GM23338 (cell line): ENCODE measurements around the gene NPHS2. TPM values are rescaled to one million over a fixed set of nuclear protein-coding genes. Genes with fewer than 3 reads are reported as not detected.

ENCODE experiments used
- ATAC-seq: fragments of 200-7000 bp; cut with Tn5 transposase; 3 replicates; pipeline ENCODE4 v1.9.1; 2020
- DNase-seq: peaks from one replicate; pipeline ENCODE4 v3.0.0-alpha.2; 2015; ENCODE audit warnings: low spot score
- H2AFZ ChIP-seq: fragments of 200-600 bp; sonication (generic); 2 replicates; pipeline ENCODE4 v1.8.0; 2016; ENCODE audit warnings: antibody characterized with exemption, mild to moderate bottlenecking, moderate library complexity
- H3F3A ChIP-seq: fragments of 200-600 bp; sonication (generic); replicated peaks from 2 replicates; pipeline ENCODE4 v1.8.0; 2017; ENCODE audit warnings: antibody characterized with exemption, mixed run types, low read depth
- H3K27ac ChIP-seq: fragments of 200-600 bp; sonication (generic); 2 replicates; pipeline ENCODE4 v1.6.1; 2016; ENCODE audit warnings: low read depth
- H3K27me3 ChIP-seq: fragments of 200-600 bp; sonication (generic); 2 replicates; pipeline ENCODE4 v1.8.0; 2016; ENCODE audit warnings: mild to moderate bottlenecking, mixed run types, moderate library complexity; ENCODE audit not compliant: insufficient read depth
- H3K36me3 ChIP-seq: fragments of 200-600 bp; sonication (generic); 2 replicates; pipeline ENCODE4 v1.8.0; 2016; ENCODE audit warnings: mild to moderate bottlenecking; ENCODE audit not compliant: insufficient read depth
- H3K4me1 ChIP-seq: fragments of 200-600 bp; sonication (generic); 2 replicates; pipeline ENCODE4 v1.8.0; 2016; ENCODE audit warnings: mild to moderate bottlenecking, moderate library complexity; ENCODE audit not compliant: insufficient read depth
- H3K4me2 ChIP-seq: fragments of 200-600 bp; sonication (generic); 2 replicates; pipeline ENCODE4 v1.7.1; 2017; ENCODE audit warnings: mixed run types
- H3K4me3 ChIP-seq: fragments of 200-600 bp; sonication (generic); 2 replicates; pipeline ENCODE4 v1.6.1; 2016; ENCODE audit warnings: mixed run types
- H3K79me2 ChIP-seq: fragments of 200-600 bp; sonication (generic); replicated peaks from 2 replicates; pipeline ENCODE4 v1.8.0; 2017; ENCODE audit warnings: mild to moderate bottlenecking; ENCODE audit not compliant: insufficient read depth
- H3K9me2 ChIP-seq: fragments of 200-600 bp; sonication (generic); 2 replicates; pipeline ENCODE4 v1.8.0; 2017; ENCODE audit not compliant: insufficient read depth
- H4K20me1 ChIP-seq: fragments of 200-600 bp; sonication (generic); replicated peaks from 2 replicates; pipeline ENCODE4 v1.8.0; 2017; ENCODE audit warnings: mild to moderate bottlenecking; ENCODE audit not compliant: insufficient read depth
- H3K27ac Mint-ChIP-seq: 2 replicates; pipeline ENCODE4 v1.8.0; 2020; ENCODE audit warnings: inconsistent platforms, mild to moderate bottlenecking, moderate library complexity, mixed read lengths
- H3K27me3 Mint-ChIP-seq: 3 replicates; pipeline ENCODE4 v1.8.0; 2022; ENCODE audit warnings: low read depth, mild to moderate bottlenecking, moderate library complexity, mixed read lengths, inconsistent platforms; ENCODE audit not compliant: insufficient read depth, poor library complexity
- H3K36me3 Mint-ChIP-seq: 3 replicates; pipeline ENCODE4 v1.8.0; 2021; ENCODE audit warnings: low read depth, mild to moderate bottlenecking, inconsistent platforms, moderate library complexity, mixed read lengths
- H3K4me1 Mint-ChIP-seq: 3 replicates; pipeline ENCODE4 v1.8.0; 2020; ENCODE audit warnings: mild to moderate bottlenecking, inconsistent platforms, mixed read lengths
- H3K4me3 Mint-ChIP-seq: 3 replicates; pipeline ENCODE4 v1.8.0; 2021; ENCODE audit warnings: moderate library complexity, mild to moderate bottlenecking, inconsistent platforms, mixed read lengths
- H3K9me3 Mint-ChIP-seq: 3 replicates; pipeline ENCODE4 v1.8.0; 2020; ENCODE audit warnings: moderate library complexity, mild to moderate bottlenecking, inconsistent platforms, mixed read lengths
- CREB1 ChIP-seq: fragments of 250-450 bp; sonication (Bioruptor Pico); IDR thresholded peaks from 2 replicates; pipeline ENCODE4 v1.5.0; 2020; ENCODE audit warnings: low read depth, mild to moderate bottlenecking, moderate library complexity
- CTCF ChIP-seq, 2 experiments: fragments of 200-600 bp in 1 of 2; sonication (generic) in 1 of 2; conservative IDR thresholded peaks; 2 replicates each; pipeline versions ENCODE4 v1.5.1 to v1.6.1; 2016 to 2017; ENCODE audit warnings: antibody characterized with exemption in 2 of 2, low read depth in 2 of 2, mild to moderate bottlenecking in 2 of 2, moderate library complexity in 1 of 2
- EZH2phosphoT487 ChIP-seq: fragments of 200-600 bp; sonication (generic); IDR thresholded peaks from one replicate; pipeline ENCODE4 v1.8.1; 2018; ENCODE audit warnings: antibody characterized with exemption; ENCODE audit not compliant: unreplicated experiment
- ZNF114 ChIP-seq: fragments of 250-450 bp; sonication (Bioruptor Pico); IDR thresholded peaks from 2 replicates; pipeline ENCODE4 v1.5.0; 2020; ENCODE audit warnings: mild to moderate bottlenecking, moderate library complexity
- ZNF462 ChIP-seq: fragments of 250-450 bp; sonication (Bioruptor Pico); IDR thresholded peaks from 2 replicates; pipeline ENCODE4 v1.5.0; 2020; ENCODE audit warnings: mild to moderate bottlenecking, moderate library complexity
- polyA plus RNA-seq: library from polyadenylated mRNA; unstranded; fragments of >200 nt; fragmentation: Nextera tagmentation; extraction: Ambion mirVana; gene quantifications from 2 replicates; pipeline ENCODE4 v1.2.1, GENCODE V29; 2016
- total RNA-seq: library from RNA; depleted of rRNA; stranded (reverse); fragments of >200 nt; shearing (Covaris generic); gene quantifications from 2 replicates; pipeline ENCODE4 v1.2.3, GENCODE V29; 2014

Gene NPHS2
- total and polyA plus RNA-seq, 2 experiments from 2014 or later, result not detected

GRCh38 chr1:179586107-179586823 lies 10.5 kb upstream of the NPHS2 start:
- H3K4me3 Mint-ChIP-seq, result peak overlapping the region; percentile 65
- H2AFZ ChIP-seq, result peak overlapping the region; percentile 88; the same call in 1 of the 2 replicates

More at GRCh38 chr1:179586107-179586823, 10.5 kb upstream of the NPHS2 start:
- H3K4me2 ChIP-seq, result peak overlapping the region; percentile 74
- Mint-ChIP-seq H3K27me3 (peaks cover 40% of the 10 kb centered on the region), H3K27ac (no peak overlapping the region), H3K9me3 (peaks cover 6% of the 10 kb centered on the region; the same call in 1 of the 3 replicates), H3K4me1 (peaks cover 14% of the 10 kb centered on the region), H3K36me3 (no peaks in the 10 kb centered on the region)
- H4K20me1 ChIP-seq, result no peaks in the 10 kb centered on the region
- peak; percentile 78 for DNase-seq
- 0 out of 2 replicates have a peak, but pooled peaks cover 2% of the 10 kb centered on the region for H3F3A ChIP-seq
- no peaks in the 10 kb centered on the region; the same call in 1 of the 2 replicates for H3K4me1 ChIP-seq
- peak; percentile 96 for ATAC-seq
- peak overlapping the region; percentile 50 for H3K4me3 ChIP-seq
- no peaks in the 10 kb centered on the region for H3K79me2 ChIP-seq
- peaks cover 65% of the 10 kb centered on the region for H3K27me3 ChIP-seq
- H3K36me3 ChIP-seq, result no peaks in the 10 kb centered on the region
- H3K9me2 ChIP-seq, result peaks cover 7% of the 10 kb centered on the region; the same call in 1 of the 2 replicates
- TF ChIP-seq EZH2phosphoT487, result no peak
- peak; percentile 55 to 79 for TF ChIP-seq CTCF (conservative IDR thresholded peaks at IDR 0.05; ENCODE audit: low read depth in 2 of 2)
- no peak for TF ChIP-seq ZNF462 (CRISPR knock-in tag)
- TF ChIP-seq CREB1, result peak; percentile 48; the same call in 1 of the 2 replicates
- TF ChIP-seq ZNF114 (CRISPR knock-in tag), result no peak
- no peak overlapping the region for H3K27ac ChIP-seq
